ENCODE measurements around the gene POLR2L. TPM values are rescaled to one million over a fixed set of nuclear protein-coding genes. Genes with fewer than 3 reads are reported as not detected.

The POLR2L gene
- total RNA-seq, 1 experiment from 2014 or later, result 113 TPM

- Histone ChIP-seq H3K9me3 (ENCODE audit: low read length) (no peaks in the 10 kb centered on the region), H3K4me2 (ENCODE audit: low read depth, low read length, poor library complexity, severe bottlenecking) (no peak overlapping the region), H3K27ac (ENCODE audit: low read length) (no peak overlapping the region), H3K4me1 (ENCODE audit: low read length) (peaks cover 56% of the 10 kb centered on the region), H3K4me3 (ENCODE audit: low read length) (no peak overlapping the region), H3K27me3 (ENCODE audit: low read length) (no peaks in the 10 kb centered on the region), H3K79me2 (ENCODE audit: low read length) (no peaks in the 10 kb centered on the region), H3K9me2 (replicated peaks; ENCODE audit: insufficient read depth, low read length) (no peaks in the 10 kb centered on the region), H4K20me1 (ENCODE audit: insufficient read depth, low read depth, low read length) (peaks cover 28% of the 10 kb centered on the region; the same call in 1 of the 2 replicates), H3K36me3 (ENCODE audit: insufficient read depth, low read length) (no peaks in the 10 kb centered on the region), H2AFZ (ENCODE audit: low read length) (no peak overlapping the region), H3K9ac (ENCODE audit: low read length) (no peak overlapping the region)
- peak; percentile 44 for DNase-seq
These were observed 11.0 kb downstream of the POLR2L start for GRCh38 chr11:831118-831864.

GRCh38 chr11:830295-831117, 11.8 kb downstream of the POLR2L start:
- Histone ChIP-seq H3K9me2 (replicated peaks; ENCODE audit: insufficient read depth, low read length) (no peaks in the 10 kb centered on the region), H2AFZ (ENCODE audit: low read length) (no peak overlapping the region), H4K20me1 (ENCODE audit: insufficient read depth, low read depth, low read length) (peaks cover 34% of the 10 kb centered on the region), H3K9ac (ENCODE audit: low read length) (peak overlapping the region; percentile 63; the same call in 1 of the 2 replicates), H3K79me2 (ENCODE audit: low read length) (no peaks in the 10 kb centered on the region), H3K9me3 (ENCODE audit: low read length) (no peaks in the 10 kb centered on the region), H3K4me3 (ENCODE audit: low read length) (peak overlapping the region; percentile 68), H3K36me3 (ENCODE audit: insufficient read depth, low read length) (no peaks in the 10 kb centered on the region), H3K4me2 (ENCODE audit: low read depth, low read length, poor library complexity, severe bottlenecking) (peak overlapping the region; percentile 90), H3K27ac (ENCODE audit: low read length) (no peak overlapping the region), H3K4me1 (ENCODE audit: low read length) (peaks cover 56% of the 10 kb centered on the region), H3K27me3 (ENCODE audit: low read length) (no peaks in the 10 kb centered on the region)
- peak; percentile 92 for DNase-seq

GRCh38 chr11:829847-830294, 12.5 kb downstream of the POLR2L start:
- H3K4me1 ChIP-seq (ENCODE audit: low read length), result peaks cover 56% of the 10 kb centered on the region
- H3K36me3 ChIP-seq (ENCODE audit: insufficient read depth, low read length), result no peaks in the 10 kb centered on the region
- H3K4me3 ChIP-seq (ENCODE audit: low read length), result peak overlapping the region; percentile 68
- H3K79me2 ChIP-seq (ENCODE audit: low read length), result no peaks in the 10 kb centered on the region
- H3K9me3 ChIP-seq (ENCODE audit: low read length), result no peaks in the 10 kb centered on the region
- H3K9me2 ChIP-seq (replicated peaks; ENCODE audit: insufficient read depth, low read length), result no peaks in the 10 kb centered on the region
- H3K9ac ChIP-seq (ENCODE audit: low read length), result peak overlapping the region; percentile 63
- peak overlapping the region; percentile 90 for H3K4me2 ChIP-seq (ENCODE audit: low read depth, low read length, poor library complexity, severe bottlenecking)
- no peak for DNase-seq
- peaks cover 39% of the 10 kb centered on the region for H4K20me1 ChIP-seq (ENCODE audit: insufficient read depth, low read depth, low read length)
- H3K27ac ChIP-seq (ENCODE audit: low read length), result no peak overlapping the region
- no peak overlapping the region for H2AFZ ChIP-seq (ENCODE audit: low read length)
- H3K27me3 ChIP-seq (ENCODE audit: low read length), result no peaks in the 10 kb centered on the region

- peaks cover 38% of the 10 kb centered on the region for H4K20me1 ChIP-seq (ENCODE audit: insufficient read depth, low read depth, low read length)
- H3K4me3 ChIP-seq (ENCODE audit: low read length), result peak overlapping the region; percentile 68
- peak; percentile 65 for DNase-seq
- H3K36me3 ChIP-seq (ENCODE audit: insufficient read depth, low read length), result no peaks in the 10 kb centered on the region
- H3K27me3 ChIP-seq (ENCODE audit: low read length), result no peaks in the 10 kb centered on the region
- H3K9me2 ChIP-seq (replicated peaks; ENCODE audit: insufficient read depth, low read length), result no peaks in the 10 kb centered on the region
- no peak overlapping the region for H3K27ac ChIP-seq (ENCODE audit: low read length)
- no peaks in the 10 kb centered on the region for H3K79me2 ChIP-seq (ENCODE audit: low read length)
- no peaks in the 10 kb centered on the region for H3K9me3 ChIP-seq (ENCODE audit: low read length)
- peak overlapping the region; percentile 90 for H3K4me2 ChIP-seq (ENCODE audit: low read depth, low read length, poor library complexity, severe bottlenecking)
- peaks cover 56% of the 10 kb centered on the region for H3K4me1 ChIP-seq (ENCODE audit: low read length)
- no peak overlapping the region for H2AFZ ChIP-seq (ENCODE audit: low read length)
- H3K9ac ChIP-seq (ENCODE audit: low read length), result peak overlapping the region; percentile 63
These were observed 13.0 kb downstream of the POLR2L start for GRCh38 chr11:829176-829846.

- no peak overlapping the region for H3K9ac ChIP-seq (ENCODE audit: low read length)
- peaks cover 36% of the 10 kb centered on the region for H4K20me1 ChIP-seq (ENCODE audit: insufficient read depth, low read depth, low read length)
- peaks cover 54% of the 10 kb centered on the region for H3K4me1 ChIP-seq (ENCODE audit: low read length)
- H3K27ac ChIP-seq (ENCODE audit: low read length), result no peak overlapping the region
- peak overlapping the region; percentile 90 for H3K4me2 ChIP-seq (ENCODE audit: low read depth, low read length, poor library complexity, severe bottlenecking)
- no peaks in the 10 kb centered on the region for H3K79me2 ChIP-seq (ENCODE audit: low read length)
- no peaks in the 10 kb centered on the region for H3K36me3 ChIP-seq (ENCODE audit: insufficient read depth, low read length)
- H3K27me3 ChIP-seq (ENCODE audit: low read length), result no peaks in the 10 kb centered on the region
- H3K4me3 ChIP-seq (ENCODE audit: low read length), result no peak overlapping the region
- H2AFZ ChIP-seq (ENCODE audit: low read length), result no peak overlapping the region
- DNase-seq, result no peak
- no peaks in the 10 kb centered on the region for H3K9me3 ChIP-seq (ENCODE audit: low read length)
- H3K9me2 ChIP-seq (replicated peaks; ENCODE audit: insufficient read depth, low read length), result no peaks in the 10 kb centered on the region
These were observed 13.7 kb downstream of the POLR2L start for GRCh38 chr11:828506-829175.

GRCh38 chr11:827897-828192, 14.5 kb downstream of the POLR2L start, which contains the start of gene CRACR2B:
Gene CRACR2B (plus strand): TSS chr11:827919. CDS start chr11:828608, 689 bp downstream.
- H3K27me3 ChIP-seq (ENCODE audit: low read length), result no peaks in the 10 kb centered on the region
- DNase-seq, result no peak
- H3K4me3 ChIP-seq (ENCODE audit: low read length), result peak within 1 kb of the TSS; percentile 70
- peak within 1 kb of the TSS; percentile 78 for H3K4me2 ChIP-seq (ENCODE audit: low read depth, low read length, poor library complexity, severe bottlenecking)
- H3K27ac ChIP-seq (ENCODE audit: low read length), result no peak within 1 kb of the TSS
- H3K4me1 ChIP-seq (ENCODE audit: low read length), result peaks cover 48% of the 10 kb centered on the region
- H3K9me2 ChIP-seq (replicated peaks; ENCODE audit: insufficient read depth, low read length), result no peaks in the 10 kb centered on the region
- peak within 1 kb of the TSS; percentile 42; the same call in 1 of the 2 replicates for H2AFZ ChIP-seq (ENCODE audit: low read length)
- peak within 1 kb of the TSS; percentile 64 for H3K9ac ChIP-seq (ENCODE audit: low read length)
- no peaks in the 10 kb centered on the region for H3K9me3 ChIP-seq (ENCODE audit: low read length)
- no peaks in the 10 kb centered on the region for H3K79me2 ChIP-seq (ENCODE audit: low read length)
- H4K20me1 ChIP-seq (ENCODE audit: insufficient read depth, low read depth, low read length), result peaks cover 33% of the 10 kb centered on the region
- H3K36me3 ChIP-seq (ENCODE audit: insufficient read depth, low read length), result no peaks in the 10 kb centered on the region

- Histone ChIP-seq H3K9ac (ENCODE audit: low read length) (peak overlapping the region; percentile 64), H3K79me2 (ENCODE audit: low read length) (no peaks in the 10 kb centered on the region), H3K27ac (ENCODE audit: low read length) (no peak overlapping the region), H3K36me3 (ENCODE audit: insufficient read depth, low read length) (no peaks in the 10 kb centered on the region), H3K27me3 (ENCODE audit: low read length) (no peaks in the 10 kb centered on the region), H3K9me2 (replicated peaks; ENCODE audit: insufficient read depth, low read length) (no peaks in the 10 kb centered on the region), H3K4me3 (ENCODE audit: low read length) (peak overlapping the region; percentile 70), H4K20me1 (ENCODE audit: insufficient read depth, low read depth, low read length) (peaks cover 33% of the 10 kb centered on the region), H3K4me1 (ENCODE audit: low read length) (peaks cover 45% of the 10 kb centered on the region), H2AFZ (ENCODE audit: low read length) (peak overlapping the region; percentile 42; the same call in 1 of the 2 replicates), H3K4me2 (ENCODE audit: low read depth, low read length, poor library complexity, severe bottlenecking) (peak overlapping the region; percentile 78), H3K9me3 (ENCODE audit: low read length) (no peaks in the 10 kb centered on the region)
- DNase-seq, result peak; percentile 64
These were observed 15.0 kb downstream of the POLR2L start for GRCh38 chr11:827146-827896.

Measured in Karpas-422 (cell line).